ENCODE data around the gene RMND1.

Gene RMND1

GRCh38 chr6:151436802-151437201 lies 15.1 kb downstream of the RMND1 start:
- no peak overlapping the region for H3K4me3 ChIP-seq (ENCODE audit: low read length)
- peak; percentile 81 for DNase-seq (ENCODE audit: low read depth)
- peaks cover 37% of the 10 kb centered on the region for H3K4me1 ChIP-seq (ENCODE audit: control insufficient read depth, insufficient read depth, low read length)
- H3K9me3 ChIP-seq (ENCODE audit: control insufficient read depth, low read length), result no peaks in the 10 kb centered on the region
- H3K9ac ChIP-seq (ENCODE audit: low read length), result no peak overlapping the region
- peaks cover 16% of the 10 kb centered on the region for H3K36me3 ChIP-seq (ENCODE audit: control insufficient read depth, insufficient read depth, low read length, severe bottlenecking)
- H3K27me3 ChIP-seq (replicated peaks; ENCODE audit: control insufficient read depth, insufficient read depth, low read length), result no peaks in the 10 kb centered on the region

- Histone ChIP-seq H3K4me3 (ENCODE audit: low read length) (peak overlapping the region; percentile 28), H3K27me3 (replicated peaks; ENCODE audit: control insufficient read depth, insufficient read depth, low read length) (no peaks in the 10 kb centered on the region), H3K9me3 (ENCODE audit: control insufficient read depth, low read length) (no peaks in the 10 kb centered on the region), H3K4me1 (ENCODE audit: control insufficient read depth, insufficient read depth, low read length) (peaks cover 35% of the 10 kb centered on the region), H3K36me3 (ENCODE audit: control insufficient read depth, insufficient read depth, low read length, severe bottlenecking) (peaks cover 21% of the 10 kb centered on the region), H3K9ac (ENCODE audit: low read length) (peak overlapping the region; percentile 15)
- no peak for DNase-seq (ENCODE audit: low read depth)
Observed at GRCh38 chr6:151436300-151436699, 15.6 kb downstream of the RMND1 start.

GRCh38 chr6:151434369-151434768 lies 17.6 kb downstream of the RMND1 start:
- peak; percentile 19 for DNase-seq (ENCODE audit: low read depth)
- peaks cover 23% of the 10 kb centered on the region for H3K4me1 ChIP-seq (ENCODE audit: control insufficient read depth, insufficient read depth, low read length)
- no peaks in the 10 kb centered on the region for H3K27me3 ChIP-seq (replicated peaks; ENCODE audit: control insufficient read depth, insufficient read depth, low read length)
- no peaks in the 10 kb centered on the region for H3K9me3 ChIP-seq (ENCODE audit: control insufficient read depth, low read length)
- H3K36me3 ChIP-seq (ENCODE audit: control insufficient read depth, insufficient read depth, low read length, severe bottlenecking), result peaks cover 40% of the 10 kb centered on the region
- H3K9ac ChIP-seq (ENCODE audit: low read length), result no peak overlapping the region
- no peak overlapping the region for H3K4me3 ChIP-seq (ENCODE audit: low read length)

GRCh38 chr6:151432651-151433050 lies 19.3 kb downstream of the RMND1 start:
- Histone ChIP-seq H3K4me3 (ENCODE audit: low read length) (no peak overlapping the region), H3K9ac (ENCODE audit: low read length) (no peak overlapping the region), H3K4me1 (ENCODE audit: control insufficient read depth, insufficient read depth, low read length) (peaks cover 19% of the 10 kb centered on the region), H3K9me3 (ENCODE audit: control insufficient read depth, low read length) (no peaks in the 10 kb centered on the region), H3K27me3 (replicated peaks; ENCODE audit: control insufficient read depth, insufficient read depth, low read length) (no peaks in the 10 kb centered on the region), H3K36me3 (ENCODE audit: control insufficient read depth, insufficient read depth, low read length, severe bottlenecking) (peaks cover 57% of the 10 kb centered on the region)
- no peak for DNase-seq (ENCODE audit: low read depth)

- Histone ChIP-seq H3K4me1 (ENCODE audit: control insufficient read depth, insufficient read depth, low read length) (peaks cover 6% of the 10 kb centered on the region), H3K9me3 (ENCODE audit: control insufficient read depth, low read length) (no peaks in the 10 kb centered on the region), H3K4me3 (ENCODE audit: low read length) (no peak overlapping the region), H3K36me3 (ENCODE audit: control insufficient read depth, insufficient read depth, low read length, severe bottlenecking) (peaks cover 63% of the 10 kb centered on the region), H3K27me3 (replicated peaks; ENCODE audit: control insufficient read depth, insufficient read depth, low read length) (no peaks in the 10 kb centered on the region), H3K9ac (ENCODE audit: low read length) (no peak overlapping the region)
- peak; percentile 31 for DNase-seq (ENCODE audit: low read depth)
Observed at GRCh38 chr6:151431337-151431736, 20.6 kb downstream of the RMND1 start.

- H3K4me3 ChIP-seq (ENCODE audit: low read length), result no peak overlapping the region
- no peaks in the 10 kb centered on the region for H3K27me3 ChIP-seq (replicated peaks; ENCODE audit: control insufficient read depth, insufficient read depth, low read length)
- H3K4me1 ChIP-seq (ENCODE audit: control insufficient read depth, insufficient read depth, low read length), result peaks cover 1% of the 10 kb centered on the region
- no peak overlapping the region for H3K9ac ChIP-seq (ENCODE audit: low read length)
- DNase-seq (ENCODE audit: low read depth), result no peak
- H3K36me3 ChIP-seq (ENCODE audit: control insufficient read depth, insufficient read depth, low read length, severe bottlenecking), result peaks cover 68% of the 10 kb centered on the region
- H3K9me3 ChIP-seq (ENCODE audit: control insufficient read depth, low read length), result no peaks in the 10 kb centered on the region
Observed at GRCh38 chr6:151430886-151431285, 21.0 kb downstream of the RMND1 start.

GRCh38 chr6:151428093-151428735 lies 23.7 kb downstream of the RMND1 start:
- H3K9me3 ChIP-seq (ENCODE audit: control insufficient read depth, low read length), result no peaks in the 10 kb centered on the region
- peaks cover 90% of the 10 kb centered on the region for H3K36me3 ChIP-seq (ENCODE audit: control insufficient read depth, insufficient read depth, low read length, severe bottlenecking)
- no peak for DNase-seq (ENCODE audit: low read depth)
- no peaks in the 10 kb centered on the region for H3K27me3 ChIP-seq (replicated peaks; ENCODE audit: control insufficient read depth, insufficient read depth, low read length)
- H3K9ac ChIP-seq (ENCODE audit: low read length), result no peak overlapping the region
- no peak overlapping the region for H3K4me3 ChIP-seq (ENCODE audit: low read length)
- H3K4me1 ChIP-seq (ENCODE audit: control insufficient read depth, insufficient read depth, low read length), result no peaks in the 10 kb centered on the region

- H3K4me3 ChIP-seq (ENCODE audit: low read length), result no peak overlapping the region
- H3K9ac ChIP-seq (ENCODE audit: low read length), result no peak overlapping the region
- H3K36me3 ChIP-seq (ENCODE audit: control insufficient read depth, insufficient read depth, low read length, severe bottlenecking), result peaks cover 90% of the 10 kb centered on the region
- H3K4me1 ChIP-seq (ENCODE audit: control insufficient read depth, insufficient read depth, low read length), result no peaks in the 10 kb centered on the region
- H3K27me3 ChIP-seq (replicated peaks; ENCODE audit: control insufficient read depth, insufficient read depth, low read length), result no peaks in the 10 kb centered on the region
- DNase-seq (ENCODE audit: low read depth), result no peak
- H3K9me3 ChIP-seq (ENCODE audit: control insufficient read depth, low read length), result no peaks in the 10 kb centered on the region
Observed at GRCh38 chr6:151425561-151425960, 26.4 kb downstream of the RMND1 start.

- H3K4me1 ChIP-seq (ENCODE audit: control insufficient read depth, insufficient read depth, low read length), result no peaks in the 10 kb centered on the region
- peaks cover 87% of the 10 kb centered on the region for H3K36me3 ChIP-seq (ENCODE audit: control insufficient read depth, insufficient read depth, low read length, severe bottlenecking)
- no peak overlapping the region for H3K4me3 ChIP-seq (ENCODE audit: low read length)
- DNase-seq (ENCODE audit: low read depth), result no peak
- H3K9me3 ChIP-seq (ENCODE audit: control insufficient read depth, low read length), result no peaks in the 10 kb centered on the region
- no peak overlapping the region for H3K9ac ChIP-seq (ENCODE audit: low read length)
- H3K27me3 ChIP-seq (replicated peaks; ENCODE audit: control insufficient read depth, insufficient read depth, low read length), result no peaks in the 10 kb centered on the region
Observed at GRCh38 chr6:151422981-151423380, 28.9 kb downstream of the RMND1 start.

- H3K4me3 ChIP-seq (ENCODE audit: low read length), result no peak overlapping the region
- no peaks in the 10 kb centered on the region for H3K9me3 ChIP-seq (ENCODE audit: control insufficient read depth, low read length)
- peaks cover 91% of the 10 kb centered on the region for H3K36me3 ChIP-seq (ENCODE audit: control insufficient read depth, insufficient read depth, low read length, severe bottlenecking)
- no peaks in the 10 kb centered on the region for H3K4me1 ChIP-seq (ENCODE audit: control insufficient read depth, insufficient read depth, low read length)
- DNase-seq (ENCODE audit: low read depth), result no peak
- no peak overlapping the region for H3K9ac ChIP-seq (ENCODE audit: low read length)
- H3K27me3 ChIP-seq (replicated peaks; ENCODE audit: control insufficient read depth, insufficient read depth, low read length), result no peaks in the 10 kb centered on the region
Observed at GRCh38 chr6:151417477-151417876, 34.4 kb downstream of the RMND1 start.

- Histone ChIP-seq H3K4me3 (ENCODE audit: low read length) (no peak overlapping the region), H3K9ac (ENCODE audit: low read length) (no peak overlapping the region), H3K9me3 (ENCODE audit: control insufficient read depth, low read length) (no peaks in the 10 kb centered on the region), H3K27me3 (replicated peaks; ENCODE audit: control insufficient read depth, insufficient read depth, low read length) (no peaks in the 10 kb centered on the region), H3K4me1 (ENCODE audit: control insufficient read depth, insufficient read depth, low read length) (no peaks in the 10 kb centered on the region), H3K36me3 (ENCODE audit: control insufficient read depth, insufficient read depth, low read length, severe bottlenecking) (peaks cover 84% of the 10 kb centered on the region)
- no peak for DNase-seq (ENCODE audit: low read depth)
Observed at GRCh38 chr6:151414641-151415260, 37.2 kb downstream of the RMND1 start.
